ENCODE measurements around the gene GABBR2.

Gene GABBR2

GRCh38 chr9:98378206-98378780, 330.4 kb downstream of the GABBR2 start:
- Histone ChIP-seq H3K4me3 (ENCODE audit: low read length) (no peak overlapping the region), H3K27me3 (replicated peaks; ENCODE audit: insufficient read depth, low read length) (no peaks in the 10 kb centered on the region), H4K20me1 (ENCODE audit: insufficient read depth, low read length) (no peaks in the 10 kb centered on the region), H3K79me2 (ENCODE audit: low read length) (no peaks in the 10 kb centered on the region), H3K9me3 (replicated peaks; ENCODE audit: insufficient read depth, low read length) (no peaks in the 10 kb centered on the region), H3K9me2 (replicated peaks; ENCODE audit: insufficient read depth, low read length) (no peaks in the 10 kb centered on the region), H3F3A (ENCODE audit: insufficient read depth, low read length) (no peaks in the 10 kb centered on the region), H2AFZ (ENCODE audit: low read length) (no peak overlapping the region), H3K4me1 (ENCODE audit: low read length) (no peaks in the 10 kb centered on the region), H3K9ac (ENCODE audit: low read length) (no peak overlapping the region), H3K27ac (ENCODE audit: low read length) (no peak overlapping the region), H3K36me3 (replicated peaks; ENCODE audit: insufficient read depth, low read length) (no peaks in the 10 kb centered on the region), H3K4me2 (ENCODE audit: low read depth, low read length) (no peak overlapping the region)
- DNase-seq, result no peak
- no peak for TF ChIP-seq EZH2 (optimal IDR thresholded peaks at IDR 0.05; ENCODE audit: low read depth, low read length)
- TF ChIP-seq CTCF (IDR thresholded peaks at IDR 0.05; ENCODE audit: low read length), result no peak

GRCh38 chr9:98375138-98375726, 333.5 kb downstream of the GABBR2 start:
- H4K20me1 ChIP-seq (ENCODE audit: insufficient read depth, low read length), result no peaks in the 10 kb centered on the region
- no peak overlapping the region for H3K4me2 ChIP-seq (ENCODE audit: low read depth, low read length)
- no peaks in the 10 kb centered on the region for H3K27me3 ChIP-seq (replicated peaks; ENCODE audit: insufficient read depth, low read length)
- no peaks in the 10 kb centered on the region for H3F3A ChIP-seq (ENCODE audit: insufficient read depth, low read length)
- no peak for TF ChIP-seq CTCF (IDR thresholded peaks at IDR 0.05; ENCODE audit: low read length)
- no peak for TF ChIP-seq EZH2phosphoT487 (IDR thresholded peaks at IDR 0.05; ENCODE audit: low read length)
- TF ChIP-seq EZH2 (optimal IDR thresholded peaks at IDR 0.05; ENCODE audit: low read depth, low read length), result no peak
- no peaks in the 10 kb centered on the region for H3K4me1 ChIP-seq (ENCODE audit: low read length)
- H3K4me3 ChIP-seq (ENCODE audit: low read length), result no peak overlapping the region
- DNase-seq, result no peak
- H3K9me2 ChIP-seq (replicated peaks; ENCODE audit: insufficient read depth, low read length), result no peaks in the 10 kb centered on the region
- H2AFZ ChIP-seq (ENCODE audit: low read length), result no peak overlapping the region
- no peaks in the 10 kb centered on the region for H3K36me3 ChIP-seq (replicated peaks; ENCODE audit: insufficient read depth, low read length)
- H3K27ac ChIP-seq (ENCODE audit: low read length), result no peak overlapping the region
- no peak overlapping the region for H3K9ac ChIP-seq (ENCODE audit: low read length)
- no peaks in the 10 kb centered on the region for H3K79me2 ChIP-seq (ENCODE audit: low read length)
- no peaks in the 10 kb centered on the region for H3K9me3 ChIP-seq (replicated peaks; ENCODE audit: insufficient read depth, low read length)

GRCh38 chr9:98374385-98375051, 334.2 kb downstream of the GABBR2 start:
- no peaks in the 10 kb centered on the region for H3K27me3 ChIP-seq (replicated peaks; ENCODE audit: insufficient read depth, low read length)
- TF ChIP-seq CTCF (IDR thresholded peaks at IDR 0.05; ENCODE audit: low read length) (no peak), EZH2phosphoT487 (IDR thresholded peaks at IDR 0.05; ENCODE audit: low read length) (no peak), EZH2 (optimal IDR thresholded peaks at IDR 0.05; ENCODE audit: low read depth, low read length) (no peak)
- no peak overlapping the region for H3K4me3 ChIP-seq (ENCODE audit: low read length)
- no peaks in the 10 kb centered on the region for H3K9me3 ChIP-seq (replicated peaks; ENCODE audit: insufficient read depth, low read length)
- no peaks in the 10 kb centered on the region for H3K4me1 ChIP-seq (ENCODE audit: low read length)
- no peaks in the 10 kb centered on the region for H3F3A ChIP-seq (ENCODE audit: insufficient read depth, low read length)
- H3K9me2 ChIP-seq (replicated peaks; ENCODE audit: insufficient read depth, low read length), result no peaks in the 10 kb centered on the region
- H3K4me2 ChIP-seq (ENCODE audit: low read depth, low read length), result no peak overlapping the region
- no peaks in the 10 kb centered on the region for H3K79me2 ChIP-seq (ENCODE audit: low read length)
- H3K9ac ChIP-seq (ENCODE audit: low read length), result no peak overlapping the region
- no peak overlapping the region for H3K27ac ChIP-seq (ENCODE audit: low read length)
- H4K20me1 ChIP-seq (ENCODE audit: insufficient read depth, low read length), result no peaks in the 10 kb centered on the region
- H3K36me3 ChIP-seq (replicated peaks; ENCODE audit: insufficient read depth, low read length), result no peaks in the 10 kb centered on the region
- no peak overlapping the region for H2AFZ ChIP-seq (ENCODE audit: low read length)
- DNase-seq, result no peak

Measured in MM.1S (cell line).